WI38 (cell line): Measurements from ENCODE around the gene RPS6KB2.

Experiments
- H3K4me3 ChIP-seq: 2 replicates; pipeline ENCODE4 v1.5.1; 2011; ENCODE audit warnings: low read depth, mild to moderate bottlenecking, control low read depth, low read length
- CTCF ChIP-seq: IDR thresholded peaks from 2 replicates; pipeline ENCODE4 v1.5.1; 2012; ENCODE audit warnings: low read depth, mild to moderate bottlenecking, control low read depth, low read length

The RPS6KB2 gene

GRCh38 chr11:67393990-67394389, 34.3 kb upstream of the RPS6KB2 start:
- no peak overlapping the region for H3K4me3 ChIP-seq
- no peak for TF ChIP-seq CTCF

GRCh38 chr11:67395555-67396258, 32.6 kb upstream of the RPS6KB2 start:
- no peak for TF ChIP-seq CTCF
- H3K4me3 ChIP-seq, result no peak overlapping the region

GRCh38 chr11:67396259-67396581, 32.1 kb upstream of the RPS6KB2 start:
- no peak overlapping the region for H3K4me3 ChIP-seq
- TF ChIP-seq CTCF, result no peak

- H3K4me3 ChIP-seq, result no peak overlapping the region
- TF ChIP-seq CTCF, result no peak
Observed at GRCh38 chr11:67396587-67397389, 31.5 kb upstream of the RPS6KB2 start.

GRCh38 chr11:67397536-67397935, 30.8 kb upstream of the RPS6KB2 start:
- no peak overlapping the region for H3K4me3 ChIP-seq
- TF ChIP-seq CTCF, result no peak

- no peak overlapping the region for H3K4me3 ChIP-seq
- no peak for TF ChIP-seq CTCF
Observed at GRCh38 chr11:67397986-67398660, 30.2 kb upstream of the RPS6KB2 start.
